Activated CD4-positive, alpha-beta T cell treated with anti-CD3 and anti-CD28 coated beads, Interleukin-2, Interleukin-4, amounts not matched to agents 100 ng/mL and 50 ng/mL, durations not matched to agents 16 hours and 8 hours (primary cell): ENCODE data around the gene MAB21L4.

Source experiments
- DNase-seq: peaks from one replicate; pipeline ENCODE4 v3.0.0-alpha.2; 2020; ENCODE audit warnings: low spot score

The MAB21L4 gene

DNA sequence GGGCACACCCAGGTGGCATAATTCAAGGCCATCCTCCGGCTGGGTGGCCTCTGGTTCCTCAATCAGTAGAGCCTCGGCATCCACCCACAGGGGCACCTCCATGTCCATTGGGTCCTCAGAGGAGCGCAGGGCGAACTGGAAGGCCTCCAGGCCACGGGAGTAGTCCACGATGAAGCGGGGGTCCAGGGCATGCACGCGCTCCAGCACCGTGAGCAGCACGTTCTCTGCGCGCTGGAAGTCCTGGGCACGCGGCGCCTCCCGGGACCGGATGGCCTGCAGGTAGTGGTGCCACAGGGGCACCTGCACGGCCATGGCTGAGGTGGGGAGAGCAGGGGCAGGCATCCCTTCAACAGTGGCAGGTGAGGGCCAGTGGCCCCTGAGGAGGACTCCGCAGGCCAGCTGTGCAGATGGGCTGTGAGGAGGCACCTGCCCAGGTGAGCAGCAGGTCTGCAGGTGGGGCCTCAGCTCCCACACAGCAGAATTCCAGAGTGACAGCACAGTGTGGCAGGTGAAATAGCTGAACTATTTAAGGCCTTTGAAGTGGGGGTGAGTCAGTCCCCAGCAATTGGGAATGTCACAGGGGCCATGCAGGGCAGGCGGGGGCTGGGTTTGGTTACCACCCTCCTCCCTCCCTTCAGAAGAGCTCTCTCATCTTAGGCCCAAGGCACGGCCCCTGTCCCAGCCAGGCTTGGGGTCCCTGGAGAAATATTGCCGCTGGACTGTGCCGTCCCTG is at the start of gene MAB21L4:
Gene MAB21L4 (minus strand): TSS at position 501 of the 733 bp plus-strand sequence. CDS start 159 bp downstream, at position 342.
- DNase-seq, result no peak

DNA sequence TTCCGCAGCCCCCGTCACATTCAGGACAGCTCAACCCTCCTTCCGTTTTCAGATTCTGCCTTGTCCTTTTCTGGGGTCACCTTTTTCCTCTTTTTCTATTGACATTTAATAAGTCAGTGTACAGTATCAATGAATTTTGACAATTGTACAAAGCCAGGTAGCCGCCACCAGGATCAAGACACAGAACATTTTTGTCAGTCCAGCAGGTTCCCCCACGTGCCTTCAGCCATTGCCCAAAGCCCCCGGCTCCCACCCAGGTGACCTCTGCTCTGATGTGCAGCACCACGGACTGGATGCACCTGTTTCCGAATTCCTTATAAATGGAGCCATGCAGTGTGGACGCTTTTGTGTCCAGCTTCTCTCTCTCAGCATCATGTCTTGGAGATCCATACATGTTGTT is 40.1 kb upstream of the MAB21L4 start:
- DNase-seq, result no peak

- DNase-seq, result no peak
Observed at GRCh38 chr2:240935103-240935876, 39.3 kb upstream of the MAB21L4 start.

DNA sequence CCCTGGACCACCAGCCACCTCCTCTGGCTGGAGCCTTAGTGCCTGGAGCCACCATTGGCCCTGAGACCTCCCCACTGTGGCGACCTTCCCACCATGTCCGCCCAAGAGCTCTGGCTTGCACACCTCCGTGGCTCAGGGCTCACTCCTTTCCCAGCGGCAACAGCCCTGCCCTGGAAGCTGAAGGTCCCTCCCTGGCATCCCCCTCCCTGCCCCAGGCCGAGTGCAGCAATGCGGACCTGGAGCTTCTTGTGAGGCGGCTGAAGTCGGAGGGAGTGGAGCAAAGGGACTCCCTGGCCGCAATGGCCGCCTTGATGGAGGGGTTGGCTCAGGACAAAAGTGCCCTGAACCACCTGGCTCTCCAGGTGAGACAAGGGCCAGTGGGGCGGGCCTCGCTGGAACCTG is 38.7 kb upstream of the MAB21L4 start:
- DNase-seq, result no peak

DNA sequence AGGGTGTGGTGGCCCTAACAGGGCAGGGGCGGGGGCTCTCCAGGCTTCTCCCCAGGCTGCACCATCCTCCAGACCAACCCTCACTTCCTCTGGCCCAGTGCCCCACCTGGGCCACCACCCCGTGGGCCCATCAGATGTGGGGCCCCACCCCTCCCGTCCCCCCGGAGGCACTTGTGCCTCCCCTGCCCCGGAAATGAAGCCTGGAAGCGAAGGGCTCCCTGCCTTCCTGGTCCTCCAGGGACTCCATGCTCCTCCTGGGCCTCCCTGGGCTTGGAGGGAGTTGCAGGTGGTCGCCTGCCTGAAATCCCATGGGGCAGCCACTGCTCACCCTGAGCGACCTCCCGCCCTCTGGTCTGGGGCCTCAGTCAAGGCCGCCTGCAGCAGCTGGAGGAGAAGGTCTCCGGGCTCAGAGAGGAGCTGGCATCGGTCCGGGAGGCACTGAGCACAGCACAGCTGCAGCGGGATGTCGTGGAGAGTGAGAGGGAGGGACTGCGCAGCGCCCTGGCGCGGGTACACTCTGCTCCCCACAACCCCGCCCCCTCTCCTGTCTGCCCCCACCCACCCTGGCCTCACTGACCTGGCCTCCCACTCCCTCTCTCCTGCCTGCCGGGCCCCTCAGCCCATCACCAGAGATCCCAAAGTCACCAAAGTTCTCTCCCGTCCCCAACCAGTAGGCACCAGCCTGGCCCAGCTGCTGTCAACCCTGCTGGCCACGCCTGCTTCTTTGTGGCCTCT is 38.2 kb upstream of the MAB21L4 start:
- no peak for DNase-seq

DNA sequence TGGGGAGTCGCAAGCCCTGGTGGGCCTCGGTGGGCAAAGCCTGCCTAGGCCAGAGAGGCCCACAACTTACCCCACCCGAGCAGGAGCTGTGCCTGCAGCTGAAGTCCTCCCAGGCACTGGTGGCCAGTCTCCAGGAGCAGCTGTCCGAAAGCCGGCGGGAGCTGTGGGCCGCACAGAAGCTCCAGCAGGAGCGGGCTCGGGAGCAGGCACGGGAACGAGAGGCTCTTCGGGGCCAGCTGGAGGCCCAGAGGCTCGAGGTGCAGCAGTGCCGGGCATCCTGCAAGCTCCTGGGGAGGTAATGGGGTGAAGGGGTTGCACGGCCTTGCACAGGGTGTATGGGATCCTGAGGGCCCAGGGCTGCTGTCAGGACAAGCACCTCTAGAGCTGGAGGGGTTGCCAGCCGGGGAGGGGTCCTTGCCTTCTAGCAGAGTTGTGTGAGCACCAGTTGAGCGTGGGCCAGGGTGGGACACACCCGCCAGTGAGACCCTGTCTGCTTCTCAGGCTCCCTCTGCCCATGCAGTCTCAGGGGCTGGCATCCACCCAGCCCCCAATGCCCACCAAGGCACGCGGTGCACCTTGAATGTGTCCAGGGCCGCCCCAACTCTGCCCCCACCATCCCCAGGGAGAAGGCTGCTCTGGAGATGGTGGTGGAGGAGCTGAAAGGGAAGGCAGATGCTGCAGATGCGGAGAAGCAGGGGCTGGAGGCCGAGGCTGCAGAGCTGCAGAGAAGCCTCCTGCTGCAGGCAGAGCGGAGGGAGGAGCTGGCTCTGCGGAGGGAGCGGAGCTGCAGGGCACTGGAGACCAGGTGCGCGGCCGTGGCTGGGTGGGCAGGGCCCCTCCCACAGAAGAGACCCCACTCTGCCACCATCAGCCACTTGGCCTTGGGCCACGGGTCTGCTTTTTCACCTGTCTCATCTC is 37.4 kb upstream of the MAB21L4 start:
- no peak for DNase-seq

DNA sequence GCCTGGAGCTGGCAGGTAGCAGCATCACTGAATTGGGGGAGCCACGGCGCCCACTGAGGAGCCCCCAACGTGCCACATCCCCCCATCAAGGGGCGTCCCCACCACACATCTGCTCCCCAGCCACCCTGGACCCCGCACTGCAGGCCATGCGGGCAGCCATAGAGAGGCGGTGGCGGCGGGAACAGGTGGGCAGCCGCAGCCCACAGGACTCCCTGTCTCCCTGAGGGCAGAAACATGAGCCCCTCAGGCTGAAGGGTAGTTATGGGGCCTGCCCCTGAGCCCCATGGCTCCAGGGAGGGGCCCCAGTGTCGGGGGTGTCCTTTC is 36.7 kb upstream of the MAB21L4 start:
- no peak for DNase-seq

DNA sequence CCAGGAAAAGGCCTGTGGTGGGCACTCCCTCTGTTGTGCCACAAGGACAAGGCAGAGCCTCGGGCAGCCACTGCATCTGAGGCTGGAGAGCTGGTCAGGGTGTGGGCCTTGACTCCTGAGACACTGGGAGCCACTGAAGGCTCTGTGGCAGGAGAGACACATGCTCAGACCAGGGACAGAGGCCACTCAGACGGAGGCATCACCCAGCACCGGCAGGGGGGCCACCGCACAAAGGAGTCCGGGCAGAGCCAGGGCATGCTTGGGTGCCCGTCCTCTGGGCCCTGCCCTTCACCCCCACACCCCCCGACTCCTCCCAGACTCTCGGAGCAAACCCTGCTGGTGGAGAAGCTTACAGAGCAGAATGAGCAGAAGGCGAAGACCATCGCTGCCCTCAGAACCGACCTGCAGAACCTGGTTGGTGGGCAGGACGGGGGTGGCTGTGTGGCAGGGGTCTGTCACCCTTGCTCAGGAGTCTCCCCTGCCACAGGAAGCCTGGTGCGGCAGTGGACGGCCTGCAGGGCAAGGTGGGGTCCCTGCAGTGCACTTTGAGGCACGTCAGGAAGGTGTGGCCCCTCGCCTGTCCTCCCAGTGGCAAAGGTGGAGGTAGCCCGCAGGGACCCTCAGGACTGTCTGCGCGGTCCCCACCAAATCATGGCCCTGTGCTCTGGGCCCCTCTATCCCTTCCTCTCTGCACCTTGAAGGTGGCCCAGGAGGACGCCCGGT is 36.2 kb upstream of the MAB21L4 start:
- DNase-seq, result no peak

GRCh38 chr2:240931319-240931949 is 35.5 kb upstream of the MAB21L4 start:
- DNase-seq, result no peak

- no peak for DNase-seq
Observed at GRCh38 chr2:240930631-240931318, 34.8 kb upstream of the MAB21L4 start.

- DNase-seq, result no peak
Observed at GRCh38 chr2:240930096-240930630, 34.2 kb upstream of the MAB21L4 start.

GRCh38 chr2:240929364-240930095 is 33.6 kb upstream of the MAB21L4 start:
- no peak for DNase-seq

- no peak for DNase-seq
Observed at GRCh38 chr2:240928476-240929363, 32.8 kb upstream of the MAB21L4 start.

DNA sequence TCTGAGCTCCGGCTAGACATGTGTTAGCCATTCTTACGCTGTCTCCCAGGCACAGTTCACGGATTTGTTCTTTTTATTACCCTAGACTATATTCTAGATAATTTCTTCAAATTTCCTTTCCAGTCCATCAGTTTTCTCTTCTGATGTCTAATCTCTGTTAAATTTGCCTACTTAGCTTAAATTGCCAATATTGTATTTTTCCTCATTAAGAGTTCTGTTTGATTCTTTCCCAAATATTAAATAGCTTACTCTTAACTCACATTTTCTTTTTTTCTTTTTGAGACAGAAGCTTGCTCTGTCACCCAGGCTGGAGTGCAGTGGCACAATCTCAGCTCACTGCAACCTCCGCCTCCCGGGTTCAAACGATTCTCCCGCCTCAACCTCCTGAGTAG is 31.4 kb upstream of the MAB21L4 start:
- no peak for DNase-seq

- DNase-seq, result no peak
Observed at GRCh38 chr2:240926516-240927389, 30.8 kb upstream of the MAB21L4 start.

GRCh38 chr2:240925568-240926515 is 29.9 kb upstream of the MAB21L4 start:
- DNase-seq, result no peak
